CD4-positive, alpha-beta T cell (primary cell): Measurements from ENCODE around the gene HOMEZ. TPM values are rescaled to one million over a fixed set of nuclear protein-coding genes. Genes with fewer than 3 reads are reported as not detected.
"Not testable (repeated sequence)": the region's sequence is repeated elsewhere in the genome, so short reads cannot be mapped to it uniquely, and the experiment has no call there.

Source experiments
- ATAC-seq: fragments of 200-7000 bp; cut with Tn5 transposase; one replicate; pipeline ENCODE4 v1.10.0; 2022; ENCODE audit warnings: mild to moderate bottlenecking; ENCODE audit not compliant: poor library complexity
- CTCF ChIA-PET: fragments of 350-600 bp; sonication (Branson Sonifier 250); formaldehyde crosslinking; loops from one replicate; lab custom pipeline; 2021; ENCODE audit warnings: antibody characterized with exemption, inconsistent platforms; lab: Charles Lee
- POLR2A ChIA-PET: fragments of 350-600 bp; sonication (Branson Sonifier 250); formaldehyde crosslinking; loops from one replicate; lab custom pipeline; 2021; ENCODE audit warnings: antibody characterized with exemption, inconsistent platforms; lab: Charles Lee
- DNase-seq, 14 experiments: peaks; one replicate each; pipeline ENCODE4 v3.0.0-alpha.2; 2013 to 2020; ENCODE audit warnings: mixed read lengths in 2 of 14
- H3K27ac ChIP-seq, 2 donors: one replicate each; pipeline versions ENCODE4 v1.5.1 to v1.7.0; 2013; ENCODE audit warnings: low read length in 2 of 2, low read depth in 1 of 2, mild to moderate bottlenecking in 1 of 2
- H3K27me3 ChIP-seq, 2 experiments: 1 replicate in 1 of 2; 2 replicates in 1 of 2; pipeline versions ENCODE4 v1.6.1 to v1.7.0; 2013; ENCODE audit warnings: low read length in 2 of 2, control low read depth in 1 of 2, mild to moderate bottlenecking in 1 of 2, moderate library complexity in 1 of 2; ENCODE audit not compliant: insufficient read depth in 2 of 2, control insufficient read depth in 1 of 2
- H3K36me3 ChIP-seq: one replicate; pipeline ENCODE4 v1.6.1; 2013; ENCODE audit warnings: low read length, control low read depth; ENCODE audit not compliant: insufficient read depth
- H3K4me1 ChIP-seq: one replicate; pipeline ENCODE4 v1.6.1; 2013; ENCODE audit warnings: low read length, control low read depth; ENCODE audit not compliant: insufficient read depth
- H3K4me3 ChIP-seq: one replicate; pipeline ENCODE4 v1.5.1; 2013; ENCODE audit warnings: mild to moderate bottlenecking, low read length, moderate library complexity
- H3K9me3 ChIP-seq, 2 experiments: 1 replicate in 1 of 2; 2 replicates in 1 of 2; pipeline versions ENCODE4 v1.6.1 to v1.7.0; 2013; ENCODE audit warnings: low read length in 2 of 2, mild to moderate bottlenecking in 2 of 2, control low read depth in 1 of 2, moderate library complexity in 1 of 2; ENCODE audit not compliant: control insufficient read depth in 1 of 2, insufficient read depth in 1 of 2
- H3K27ac Mint-ChIP-seq: one replicate; pipeline ENCODE4 v1.8.0; 2020; ENCODE audit warnings: mixed read lengths
- H3K27me3 Mint-ChIP-seq: one replicate; pipeline ENCODE4 v1.8.0; 2021; ENCODE audit warnings: mixed read lengths
- H3K36me3 Mint-ChIP-seq: one replicate; pipeline ENCODE4 v1.8.0; 2021; ENCODE audit warnings: low read depth, mixed read lengths
- H3K4me1 Mint-ChIP-seq: one replicate; pipeline ENCODE4 v1.8.0; 2021; ENCODE audit warnings: low read depth, mixed read lengths
- H3K4me3 Mint-ChIP-seq: one replicate; pipeline ENCODE4 v1.8.0; 2020; ENCODE audit warnings: mild to moderate bottlenecking, mixed read lengths
- H3K9me3 Mint-ChIP-seq: one replicate; pipeline ENCODE4 v1.8.0; 2020; ENCODE audit warnings: mixed read lengths
- intact Hi-C, 2 experiments: fragments of 100-400 bp; cut with DNase I in 1 of 2; cut with micrococcal nuclease in 1 of 2; formaldehyde crosslinking; loops; one replicate each; pipeline versions ENCODE4 v1.15.1 to v1.9.0; 2023 to 2025; cut with DNase I, micrococcal nuclease
- total RNA-seq, 174 experiments: library from RNA in 2 of 174; stranded (reverse) in 2 of 174; gene quantifications; one replicate each; pipeline ENCODE4 v1.2.3 and lab custom pipeline; 2021 to 2026
- TF ChIP-seq, protein P1 (sequence below): fragments of 200-600 bp; IDR thresholded peaks from one replicate; pipeline ENCODE4 v1.8.0; 2022; ENCODE audit warnings: antibody characterized with exemption, mild to moderate bottlenecking

HOMEZ gene
- total RNA-seq, 2 experiments from 2014 or later = 2.0 to 2.8 TPM

DNA sequence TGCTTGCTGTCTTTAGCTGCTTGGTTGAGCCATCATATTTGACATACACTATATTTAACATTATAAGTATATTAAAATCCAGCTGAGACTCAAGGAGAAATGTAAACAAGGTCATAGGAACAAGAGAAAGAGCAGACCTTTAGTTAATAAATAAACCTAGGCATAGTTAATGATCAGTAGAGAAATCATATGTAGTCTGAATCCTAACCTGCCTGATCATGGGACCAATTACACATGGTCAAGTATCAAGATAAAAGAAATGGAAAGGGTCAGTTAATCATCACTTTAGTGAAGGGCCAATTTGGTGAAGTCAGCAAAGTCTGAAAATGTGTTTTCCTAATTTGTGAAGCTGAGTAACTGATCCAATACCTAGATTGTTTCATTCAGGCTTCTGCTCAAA, 40.6 kb downstream of the HOMEZ start:
- intact Hi-C loops = no loop called here
- no peak for DNase-seq
- no peak overlapping the region for H3K27ac ChIP-seq
- no peaks in the 10 kb centered on the region for H3K4me1 ChIP-seq
- Mint-ChIP-seq H3K4me1 (no peaks in the 10 kb centered on the region), H3K27me3 (peaks cover 21% of the 10 kb centered on the region), H3K36me3 (no peaks in the 10 kb centered on the region), H3K9me3 (no peaks in the 10 kb centered on the region), H3K27ac (no peak overlapping the region), H3K4me3 (no peak overlapping the region)
- ChIA-PET POLR2A (no interaction called here), CTCF (no interaction called here)
- H3K9me3 ChIP-seq = no peaks in the 10 kb centered on the region
- H3K36me3 ChIP-seq = no peaks in the 10 kb centered on the region
- TF ChIP-seq, protein P1, sequence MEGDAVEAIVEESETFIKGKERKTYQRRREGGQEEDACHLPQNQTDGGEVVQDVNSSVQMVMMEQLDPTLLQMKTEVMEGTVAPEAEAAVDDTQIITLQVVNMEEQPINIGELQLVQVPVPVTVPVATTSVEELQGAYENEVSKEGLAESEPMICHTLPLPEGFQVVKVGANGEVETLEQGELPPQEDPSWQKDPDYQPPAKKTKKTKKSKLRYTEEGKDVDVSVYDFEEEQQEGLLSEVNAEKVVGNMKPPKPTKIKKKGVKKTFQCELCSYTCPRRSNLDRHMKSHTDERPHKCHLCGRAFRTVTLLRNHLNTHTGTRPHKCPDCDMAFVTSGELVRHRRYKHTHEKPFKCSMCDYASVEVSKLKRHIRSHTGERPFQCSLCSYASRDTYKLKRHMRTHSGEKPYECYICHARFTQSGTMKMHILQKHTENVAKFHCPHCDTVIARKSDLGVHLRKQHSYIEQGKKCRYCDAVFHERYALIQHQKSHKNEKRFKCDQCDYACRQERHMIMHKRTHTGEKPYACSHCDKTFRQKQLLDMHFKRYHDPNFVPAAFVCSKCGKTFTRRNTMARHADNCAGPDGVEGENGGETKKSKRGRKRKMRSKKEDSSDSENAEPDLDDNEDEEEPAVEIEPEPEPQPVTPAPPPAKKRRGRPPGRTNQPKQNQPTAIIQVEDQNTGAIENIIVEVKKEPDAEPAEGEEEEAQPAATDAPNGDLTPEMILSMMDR = no peak
- ATAC-seq = no peak
- H3K4me3 ChIP-seq = no peak overlapping the region
- no peaks in the 10 kb centered on the region for H3K27me3 ChIP-seq

DNA sequence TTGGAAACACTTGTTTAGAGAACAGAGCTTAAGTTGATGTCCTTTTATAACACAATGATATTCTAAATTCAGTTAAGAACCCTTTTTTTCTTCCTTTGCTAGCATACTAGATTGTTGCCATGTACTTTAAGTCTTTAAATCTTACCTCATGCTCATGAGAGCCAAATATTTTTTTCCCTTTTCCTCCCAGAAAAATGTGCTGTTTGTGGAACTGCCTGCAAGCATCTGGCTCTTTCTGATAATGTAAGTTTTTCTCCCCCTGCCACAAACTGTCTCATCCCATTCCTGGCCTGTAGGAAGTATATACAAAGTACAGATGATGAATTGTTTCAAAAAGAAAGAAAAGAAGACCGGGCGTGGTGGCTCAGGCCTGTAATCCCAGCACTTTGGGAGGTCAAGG, 42.9 kb downstream of the HOMEZ start:
- Histone ChIP-seq H3K36me3 (no peaks in the 10 kb centered on the region), H3K4me1 (peaks cover 2% of the 10 kb centered on the region), H3K9me3 (no peaks in the 10 kb centered on the region), H3K27me3 (peaks cover 0 to 4% of the 10 kb centered on the region in 2 experiments), H3K27ac (no peak overlapping the region), H3K4me3 (no peak overlapping the region)
- H3K27ac Mint-ChIP-seq = no peak overlapping the region
- H3K36me3 Mint-ChIP-seq = no peaks in the 10 kb centered on the region
- peaks cover 30% of the 10 kb centered on the region for H3K27me3 Mint-ChIP-seq
- ChIA-PET POLR2A (no interaction called here), CTCF (no interaction called here)
- TF ChIP-seq, protein P1 = no peak
- intact Hi-C loops = no loop called here
- H3K4me3 Mint-ChIP-seq = no peak overlapping the region
- DNase-seq (no peak), ATAC-seq (no peak)
- H3K4me1 Mint-ChIP-seq = no peaks in the 10 kb centered on the region
- no peaks in the 10 kb centered on the region for H3K9me3 Mint-ChIP-seq

DNA sequence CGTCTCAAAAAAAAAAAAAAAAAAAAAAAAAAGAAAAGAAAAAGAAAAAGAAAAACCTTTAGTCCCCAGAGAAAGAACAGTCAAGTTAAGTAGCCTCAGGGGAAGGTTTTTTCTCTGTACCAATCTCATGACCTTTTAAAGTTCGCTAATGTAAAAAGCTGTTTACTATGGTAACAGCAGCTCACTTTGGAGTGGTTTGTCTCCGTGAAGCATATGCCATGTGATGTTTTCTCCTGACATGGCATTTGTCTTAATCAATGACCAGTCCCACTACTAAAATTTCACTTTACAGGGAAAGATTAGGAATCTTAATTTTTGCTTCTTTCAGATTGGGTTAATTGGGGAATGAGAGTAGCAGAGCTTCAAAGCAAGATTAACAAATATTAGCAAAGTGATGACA, 43.9 kb downstream of the HOMEZ start:
- ChIA-PET CTCF (no interaction called here), POLR2A (no interaction called here)
- no peak for DNase-seq
- Mint-ChIP-seq H3K36me3 (no peaks in the 10 kb centered on the region), H3K9me3 (no peaks in the 10 kb centered on the region), H3K4me3 (no peak overlapping the region), H3K4me1 (peaks cover 7% of the 10 kb centered on the region), H3K27me3 (peaks cover 37% of the 10 kb centered on the region), H3K27ac (no peak overlapping the region)
- no peak for ATAC-seq
- Histone ChIP-seq H3K4me1 (peaks cover 8% of the 10 kb centered on the region), H3K9me3 (peaks cover 0 to 5% of the 10 kb centered on the region in 2 experiments), H3K27me3 (peaks cover 0 to 10% of the 10 kb centered on the region in 2 experiments), H3K36me3 (no peaks in the 10 kb centered on the region), H3K4me3 (no peak overlapping the region), H3K27ac (no peak overlapping the region)
- TF ChIP-seq, protein P1 = no peak
- intact Hi-C loops = no loop called here

DNA sequence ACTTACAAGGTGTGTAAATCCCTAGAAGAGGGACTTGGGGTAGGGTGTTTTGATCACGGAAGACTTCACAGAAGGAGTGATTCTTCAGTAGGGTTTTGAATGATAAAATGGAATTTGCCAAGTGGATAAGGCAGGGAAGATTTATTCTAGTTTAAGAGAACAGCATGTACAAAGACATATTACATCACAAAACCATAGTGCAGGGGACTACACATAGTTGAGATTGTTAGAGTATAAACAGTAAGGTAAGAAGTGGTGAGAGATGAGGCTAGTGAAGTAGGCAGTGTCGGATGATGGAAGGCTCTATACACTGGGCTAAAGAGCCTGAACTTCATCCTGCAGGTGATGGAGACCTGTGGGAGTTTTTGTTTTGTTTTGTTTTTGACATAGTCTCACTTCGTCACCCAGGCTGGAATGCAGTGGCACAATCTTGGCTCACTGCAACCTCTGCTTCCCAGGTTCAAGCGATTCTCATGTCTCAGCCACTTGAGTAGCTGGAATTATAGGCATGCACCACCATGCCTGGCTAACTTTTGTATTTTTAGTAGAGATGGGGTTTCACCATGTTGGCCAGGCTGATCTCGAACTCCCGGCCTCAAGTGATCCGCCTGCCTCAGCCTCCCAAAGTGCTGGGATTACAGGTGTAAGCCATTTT, 44.7 kb downstream of the HOMEZ start:
- H3K4me1 ChIP-seq, ATAC-seq, H3K4me3 ChIP-seq, DNase-seq, H3K27me3 ChIP-seq, CTCF ChIA-PET, H3K9me3 ChIP-seq, intact Hi-C loops, H3K9me3 Mint-ChIP-seq, H3K27ac ChIP-seq, H3K36me3 ChIP-seq, H3K27ac Mint-ChIP-seq, H3K4me1 Mint-ChIP-seq, H3K36me3 Mint-ChIP-seq, H3K4me3 Mint-ChIP-seq, POLR2A ChIA-PET: not testable (repeated sequence)
- H3K27me3 Mint-ChIP-seq = peaks cover 42% of the 10 kb centered on the region
